Peyer's patch (tissue), 4 donors: ENCODE data around the gene TARS2. TPM values are rescaled to one million over a fixed set of nuclear protein-coding genes. Genes with fewer than 3 reads are reported as not detected.

ENCODE experiments used
- DNase-seq, 3 donors: peaks; one replicate each; pipeline ENCODE4 v3.0.0-alpha.2; 2017 to 2019
- H3K27ac ChIP-seq, 4 donors: fragments of 200-600 bp; sonication (generic); one replicate each; pipeline ENCODE4 v1.5.1; 2016 to 2019
- H3K27me3 ChIP-seq, 2 donors: fragments of 200-600 bp; sonication (generic); one replicate each; pipeline ENCODE4 v1.5.1; 2019
- H3K36me3 ChIP-seq, 3 donors: fragments of 200-600 bp; sonication (generic); one replicate each; pipeline ENCODE4 v1.5.1; 2016 to 2019
- H3K4me1 ChIP-seq, 4 donors: fragments of 200-600 bp; sonication (generic); one replicate each; pipeline ENCODE4 v1.5.1; 2016 to 2019
- H3K4me3 ChIP-seq, 4 donors: fragments of 200-600 bp; sonication (generic); 1 replicate in 3 of 4; 2 replicates in 1 of 4; pipeline ENCODE4 v1.5.1; 2016 to 2019; ENCODE audit warnings: mild to moderate bottlenecking in 1 of 4
- H3K9me3 ChIP-seq, 4 donors: fragments of 200-600 bp; sonication (generic); one replicate each; pipeline ENCODE4 v1.5.1; 2016 to 2019; ENCODE audit warnings: mild to moderate bottlenecking in 1 of 4
- CTCF ChIP-seq, 6 experiments: fragments of 450-650 bp in 4 of 6; fragments of 200-600 bp in 2 of 6; sonication (generic) in 1 of 6; IDR thresholded peaks; one replicate each; pipeline ENCODE4 v1.5.1; 2017 to 2019; ENCODE audit warnings: antibody characterized with exemption in 6 of 6, mild to moderate bottlenecking in 3 of 6, moderate library complexity in 1 of 6
- POLR2A ChIP-seq, 2 donors: fragments of 450-650 bp; IDR thresholded peaks; one replicate each; pipeline ENCODE4 v1.5.1; 2017; ENCODE audit warnings: antibody characterized with exemption in 2 of 2, mild to moderate bottlenecking in 2 of 2, moderate library complexity in 2 of 2
- total RNA-seq, 4 donors: library from RNA; depleted of rRNA; stranded (reverse); fragments of >200 nt; gene quantifications; one replicate each; pipeline ENCODE4 v1.1.0, GENCODE V29; 2016

Gene TARS2
- total RNA-seq, 4 donors from 2014 or later = 7.7 to 15.4 (median 12.3) TPM

GRCh38 chr1:150548324-150548631, 61.1 kb downstream of the TARS2 start:
- Histone ChIP-seq H3K27me3 (no peaks in the 10 kb centered on the region), H3K4me3 (peak overlapping the region; percentile 43 to 69 (median 59)), H3K4me1 (peaks cover 0 to 32% (median 10%) of the 10 kb centered on the region in 4 donors), H3K9me3 (no peaks in the 10 kb centered on the region), H3K36me3 (no peaks in the 10 kb centered on the region), H3K27ac (peak overlapping the region; percentile 45 to 83 (median 76))
- TF ChIP-seq CTCF (IDR thresholded peaks at IDR 0.05) (no peak), POLR2A (IDR thresholded peaks at IDR 0.05) (no peak)
- DNase-seq = no peak

GRCh38 chr1:150548632-150549495, 61.6 kb downstream of the TARS2 start, which contains the start of gene ADAMTSL4:
Gene ADAMTSL4 (plus strand): TSS chr1:150549408. CDS start chr1:150552289, 2,881 bp downstream.
- Histone ChIP-seq H3K27me3 (no peaks in the 10 kb centered on the region), H3K27ac (peak within 1 kb of the TSS; percentile 69 to 83 (median 76)), H3K4me1 (peaks cover 0 to 28% (median 10%) of the 10 kb centered on the region in 4 donors), H3K9me3 (no peaks in the 10 kb centered on the region), H3K4me3 (peak within 1 kb of the TSS; percentile 43 to 69 (median 59)), H3K36me3 (no peaks in the 10 kb centered on the region)
- peak; percentile 26 to 78 (median 75) for DNase-seq
- TF ChIP-seq CTCF (IDR thresholded peaks at IDR 0.05) = peak in 3 of 6 experiments; percentile 24 to 39 (median 30)
- no peak for TF ChIP-seq POLR2A (IDR thresholded peaks at IDR 0.05)

- H3K27me3 ChIP-seq = no peaks in the 10 kb centered on the region
- TF ChIP-seq CTCF (IDR thresholded peaks at IDR 0.05) = no peak
- TF ChIP-seq POLR2A (IDR thresholded peaks at IDR 0.05) = peak in 1 of 2 donors; percentile 11
- peaks cover 0 to 28% (median 10%) of the 10 kb centered on the region in 4 donors for H3K4me1 ChIP-seq
- peak overlapping the region; percentile 43 to 69 (median 59) for H3K4me3 ChIP-seq
- peak in 1 of 3 donors; percentile 54 for DNase-seq
- H3K27ac ChIP-seq = peak overlapping the region; percentile 65 to 83 (median 76)
- no peaks in the 10 kb centered on the region for H3K36me3 ChIP-seq
- no peaks in the 10 kb centered on the region for H3K9me3 ChIP-seq
Measured at GRCh38 chr1:150549496-150550221, 62.4 kb downstream of the TARS2 start.

GRCh38 chr1:150550222-150551050, 63.2 kb downstream of the TARS2 start:
- DNase-seq = peak in 1 of 3 donors; percentile 50
- no peaks in the 10 kb centered on the region for H3K36me3 ChIP-seq
- H3K27me3 ChIP-seq = no peaks in the 10 kb centered on the region
- H3K9me3 ChIP-seq = no peaks in the 10 kb centered on the region
- peak overlapping the region; percentile 65 to 83 (median 76) for H3K27ac ChIP-seq
- TF ChIP-seq POLR2A (IDR thresholded peaks at IDR 0.05) = no peak
- TF ChIP-seq CTCF (IDR thresholded peaks at IDR 0.05) = no peak
- peaks cover 0 to 28% (median 10%) of the 10 kb centered on the region in 4 donors for H3K4me1 ChIP-seq
- peak overlapping the region in 2 of 4 donors; percentile 61 to 69 for H3K4me3 ChIP-seq
